GM19438 (cell line): ENCODE results near the gene PPP1R14C.

Experiments used
- ATAC-seq: cut with Tn5 transposase; IDR thresholded peaks from one replicate; pipeline ENCODE4 v1.9.1; 2021; ENCODE audit warnings: low read depth; ENCODE audit not compliant: unreplicated experiment

The PPP1R14C gene

DNA sequence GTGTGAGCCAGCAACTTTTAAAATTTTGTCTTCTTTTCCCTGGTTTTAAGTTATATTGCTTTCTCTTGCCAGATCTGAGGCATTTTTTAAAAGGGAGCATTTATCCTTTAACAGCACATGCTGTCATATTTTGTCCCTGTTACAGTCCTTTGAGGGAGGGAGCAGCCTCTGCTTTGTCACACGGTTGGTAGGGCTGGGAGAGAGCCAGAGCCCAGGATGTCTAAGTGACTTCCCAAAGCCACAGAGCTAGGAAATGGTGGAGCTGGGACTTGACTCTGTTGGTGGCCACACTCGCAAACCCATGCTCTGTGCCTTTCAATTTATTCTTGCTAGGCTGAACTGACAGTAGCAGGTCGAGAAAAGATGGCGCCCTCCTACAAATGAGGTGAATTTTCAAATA lies 145.6 kb downstream of the PPP1R14C start:
- no peak for ATAC-seq

DNA sequence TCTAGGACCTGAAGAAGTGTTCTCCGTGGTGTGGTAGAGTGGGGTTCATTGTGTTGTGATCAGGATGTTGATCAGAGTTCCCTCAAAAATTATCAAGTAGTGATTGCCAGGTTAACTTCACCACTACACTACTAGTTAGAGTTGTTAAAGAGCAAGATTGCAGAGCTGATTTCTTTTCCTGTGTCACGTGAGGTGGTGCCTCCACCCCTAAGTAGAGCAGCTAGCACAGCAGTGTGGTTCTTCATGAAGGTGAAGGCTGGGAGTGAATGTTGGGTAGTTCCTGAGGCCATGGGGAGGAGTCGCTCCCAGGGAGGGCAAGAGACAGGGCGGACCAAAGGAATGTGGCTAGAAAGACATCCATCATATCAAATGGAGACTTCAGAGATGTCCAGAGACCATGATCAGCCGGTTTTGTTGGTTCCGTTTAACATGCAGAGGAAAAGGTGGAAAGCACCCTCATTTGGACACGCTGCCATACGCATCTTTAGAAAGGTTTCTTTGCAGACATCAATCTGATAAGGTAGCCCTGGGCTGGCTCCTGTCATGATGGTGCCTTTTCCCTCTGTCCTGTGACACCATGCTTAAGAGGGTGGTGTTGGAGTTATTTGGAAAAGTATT lies 146.7 kb downstream of the PPP1R14C start:
- no peak for ATAC-seq

DNA sequence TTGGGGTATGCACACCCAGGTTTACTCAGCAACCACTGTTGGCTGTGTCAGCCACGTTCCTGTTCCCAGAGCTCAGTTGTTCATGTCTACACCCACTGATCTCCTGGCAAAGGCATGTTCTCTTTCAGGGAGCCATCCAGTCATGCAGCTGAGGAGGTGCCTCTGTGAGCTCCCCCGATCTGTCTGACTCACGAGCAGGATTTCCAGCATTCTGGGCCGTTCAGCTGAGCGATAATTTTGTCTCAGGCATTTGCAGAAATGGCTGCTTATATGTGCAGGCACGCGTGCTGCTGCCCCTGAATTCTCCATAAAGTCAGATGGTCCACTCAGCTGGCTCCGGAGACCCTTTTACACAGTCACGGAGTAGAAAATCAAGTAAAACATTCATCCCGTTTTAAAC lies 147.6 kb downstream of the PPP1R14C start:
- no peak for ATAC-seq

DNA sequence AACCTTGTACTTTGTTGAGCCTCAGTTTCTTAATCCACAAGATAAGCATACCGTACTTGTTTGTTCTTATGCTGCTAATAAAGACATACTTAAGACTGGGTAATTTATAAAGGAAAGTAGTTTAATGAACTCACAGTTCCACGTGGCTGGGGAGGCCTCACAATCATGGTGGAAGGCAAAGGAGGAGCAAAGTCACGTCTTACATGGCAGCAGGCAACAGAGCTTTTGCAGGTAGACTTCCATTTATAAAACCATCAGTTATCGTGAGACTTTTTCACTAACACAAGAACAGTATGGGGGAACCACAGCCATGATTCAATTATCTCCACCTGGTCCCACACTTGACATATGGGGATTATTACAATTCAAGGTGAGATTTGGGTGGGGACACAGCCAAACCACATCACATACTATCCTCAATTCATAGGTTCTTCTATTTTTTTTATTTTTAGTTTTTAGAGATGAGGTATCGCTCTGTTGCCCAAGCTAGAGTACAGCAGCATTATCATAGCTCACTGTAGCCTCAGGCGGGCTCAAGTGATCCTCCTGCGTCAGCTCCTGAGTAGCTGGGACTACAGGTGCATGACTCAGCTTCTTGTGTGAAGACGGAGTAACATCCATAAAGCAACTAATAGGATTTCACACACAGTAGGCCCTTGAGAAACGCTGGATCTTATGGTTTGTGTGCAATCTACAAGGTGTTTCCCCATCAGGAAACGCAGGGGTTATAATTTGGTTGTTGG lies 149.3 kb downstream of the PPP1R14C start:
- no peak for ATAC-seq

DNA sequence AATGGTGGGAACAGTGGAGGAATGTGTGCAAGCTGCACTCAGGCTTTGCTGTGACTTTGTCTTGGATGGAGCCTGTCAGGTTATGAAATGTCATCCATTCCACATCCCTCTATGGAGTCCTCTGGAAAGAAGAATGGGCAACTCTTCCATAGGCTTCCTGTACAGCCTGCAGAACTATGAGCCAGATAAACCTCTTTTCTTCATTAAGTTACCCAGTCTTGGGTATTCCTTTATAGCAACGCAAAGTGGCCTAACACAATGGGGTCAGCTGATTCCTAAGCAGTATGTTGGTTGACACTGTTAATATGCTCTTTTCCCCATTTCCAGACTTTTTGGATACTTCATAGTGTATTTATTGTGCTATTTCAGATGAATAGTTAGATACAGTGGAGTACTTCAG lies 150.2 kb downstream of the PPP1R14C start:
- ATAC-seq: no peak

DNA sequence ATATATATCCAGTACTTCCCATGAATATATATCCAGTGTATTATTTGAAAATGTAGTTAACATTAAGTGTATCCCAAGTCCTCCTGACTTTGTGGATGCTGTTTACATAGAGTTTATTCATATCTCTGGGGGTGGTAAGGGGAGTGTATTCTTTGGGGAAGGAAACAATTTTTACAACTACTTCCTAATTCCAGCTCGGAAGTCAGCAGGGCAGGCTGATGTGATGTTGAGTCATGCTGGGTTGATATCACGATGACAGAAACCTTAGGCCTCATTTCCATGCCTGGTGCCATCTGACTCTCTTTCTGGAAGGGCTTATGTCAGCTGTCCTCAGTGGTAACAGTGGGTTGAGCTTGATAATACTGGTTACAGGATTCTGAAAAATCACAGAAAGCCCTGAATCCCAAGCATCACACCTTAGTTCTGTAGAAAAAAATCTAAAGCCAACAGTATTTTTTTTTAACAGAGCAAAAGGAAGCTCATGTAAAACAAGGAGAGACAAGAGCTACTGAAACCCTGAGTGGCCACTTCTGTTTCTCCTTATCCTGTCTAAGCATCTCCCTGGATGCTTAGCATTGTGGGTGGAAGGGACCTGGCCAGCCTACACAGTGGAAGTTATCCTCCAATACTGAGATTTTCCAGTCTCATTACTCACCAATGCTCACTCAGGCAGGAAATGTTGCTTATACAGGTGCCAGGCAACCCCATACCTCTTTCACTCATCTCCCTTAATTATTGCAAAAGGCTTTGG lies 150.8 kb downstream of the PPP1R14C start:
- ATAC-seq: no peak

DNA sequence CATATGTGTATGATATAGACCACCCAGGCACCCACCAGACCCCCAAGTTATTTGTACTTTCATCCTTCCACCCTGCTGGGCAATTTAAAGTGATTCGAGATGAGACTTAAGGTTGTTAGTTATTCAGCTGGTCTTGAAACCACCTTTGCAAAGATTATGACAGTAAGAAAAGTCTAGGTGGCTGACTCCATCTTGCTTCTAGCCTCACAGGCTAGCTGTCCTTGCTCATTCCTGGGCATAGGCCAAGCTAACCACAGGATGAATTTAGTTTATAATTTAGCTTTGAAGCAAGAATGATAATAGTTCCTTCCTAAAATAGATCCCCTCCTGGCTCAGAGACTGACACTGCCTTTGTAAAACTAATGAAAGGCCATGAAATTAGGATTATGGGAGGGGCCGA lies 154.0 kb downstream of the PPP1R14C start:
- no peak for ATAC-seq

DNA sequence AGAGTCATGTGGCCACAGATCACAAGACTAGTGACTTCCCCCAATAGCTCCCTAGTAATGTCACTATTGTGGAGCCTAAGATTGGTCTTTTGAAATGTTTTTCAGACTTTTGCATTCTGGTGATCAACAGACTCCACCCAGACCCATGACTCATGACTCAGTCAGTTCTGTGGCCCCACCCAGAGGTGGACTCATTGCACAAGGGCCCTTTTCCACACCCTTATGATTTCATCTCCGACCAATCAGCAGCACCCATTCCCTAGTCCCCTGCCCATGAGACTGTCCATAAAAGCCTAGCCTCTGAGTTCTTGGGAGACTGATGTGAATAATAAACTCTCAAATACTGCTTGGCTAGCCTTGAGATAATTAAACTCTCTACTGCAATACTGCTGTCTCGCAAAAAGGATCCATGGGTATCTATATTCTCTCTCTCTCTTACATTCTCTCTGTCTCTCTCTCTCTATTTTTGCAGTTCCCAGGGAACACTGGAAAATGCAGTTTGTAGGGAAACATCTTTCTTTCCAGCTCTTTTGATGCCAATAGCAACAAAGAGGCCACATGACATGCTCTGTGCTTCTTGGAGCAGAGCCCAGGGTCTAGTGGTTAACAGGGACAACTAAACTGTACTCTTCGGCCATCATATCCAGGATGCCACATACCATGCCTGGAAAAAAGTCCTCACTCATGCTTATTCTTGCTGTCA lies 154.6 kb downstream of the PPP1R14C start:
- no peak for ATAC-seq

DNA sequence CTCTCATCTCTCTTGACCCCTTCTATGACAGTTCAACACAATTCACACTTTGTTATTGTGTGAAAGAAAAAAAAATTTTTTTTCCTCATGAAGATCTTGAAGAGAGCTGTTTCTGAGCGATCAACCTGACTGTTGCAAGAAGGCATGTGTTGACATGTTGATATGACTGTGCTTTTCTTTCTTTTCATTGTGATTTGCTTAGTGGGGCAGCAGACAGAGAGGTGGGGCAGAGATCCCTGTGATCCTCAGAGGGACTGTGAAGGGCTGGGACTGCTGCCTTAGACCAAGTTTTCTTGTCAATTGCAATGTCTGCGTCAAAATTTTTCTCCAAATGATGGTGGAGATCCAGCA lies 155.2 kb downstream of the PPP1R14C start:
- ATAC-seq: no peak

DNA sequence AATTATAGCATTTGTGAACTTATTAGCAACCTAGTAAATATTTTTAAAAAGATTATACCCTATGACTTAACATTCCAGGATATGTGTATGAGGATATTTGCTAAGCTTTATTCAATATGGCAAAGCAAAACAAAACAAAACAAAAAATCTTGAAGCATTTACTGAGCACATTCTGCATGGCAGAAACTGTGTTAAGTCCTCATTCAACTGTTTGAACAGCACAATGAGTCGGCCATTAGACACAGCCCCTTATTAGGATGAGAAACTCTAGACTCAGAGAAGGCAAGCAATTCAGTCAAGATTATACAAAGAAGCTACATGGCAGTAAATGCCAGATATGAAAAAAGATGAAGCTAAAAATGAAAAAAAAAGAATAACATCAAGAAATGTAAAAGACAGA lies 155.8 kb downstream of the PPP1R14C start:
- no peak for ATAC-seq
